Measurements from ENCODE around the gene SEPTIN5. TPM values are rescaled to one million over a fixed set of nuclear protein-coding genes. Genes with fewer than 3 reads are reported as not detected.

SEPTIN5 gene
- total and polyA plus RNA-seq, 9 of the 15 experiments (the other 6 are each of a cell fraction or from before 2014, with no cell fraction given), result 0.03 to 195 (median 119) TPM

- no peak for TF ChIP-seq ZNF449 (CRISPR knock-in tag; IDR thresholded peaks at IDR 0.05)
- no peak for TF ChIP-seq ZBTB7A (IDR thresholded peaks at IDR 0.05; ENCODE audit: borderline replicate concordance, control insufficient read depth, low read depth, low read length)
- TF ChIP-seq ZNF311 (CRISPR knock-in tag; IDR thresholded peaks at IDR 0.05), result no peak
- no peak for TF ChIP-seq RBM25 (IDR thresholded peaks at IDR 0.05; ENCODE audit: low read depth, low read length, severe bottlenecking)
- peak; percentile 92 for TF ChIP-seq EGR1 (conservative IDR thresholded peaks at IDR 0.05)
- no peak for TF ChIP-seq ZNF277 (CRISPR knock-in tag; IDR thresholded peaks at IDR 0.05; ENCODE audit: borderline replicate concordance)
- TF ChIP-seq ZNF76 (CRISPR knock-in tag; IDR thresholded peaks at IDR 0.05; ENCODE audit: borderline replicate concordance), result no peak
- no peak for TF ChIP-seq REST (IDR thresholded peaks at IDR 0.05; ENCODE audit: borderline replicate concordance)
- TF ChIP-seq REST (CRISPR knock-in tag; IDR thresholded peaks at IDR 0.05; ENCODE audit: low read depth), result no peak
- no peak for TF ChIP-seq CGGBP1 (CRISPR knock-in tag; IDR thresholded peaks at IDR 0.05)
- no peak for TF ChIP-seq MXI1 (IDR thresholded peaks at IDR 0.05; ENCODE audit: low read depth, low read length)
- TF ChIP-seq NR4A1 (CRISPR knock-in tag; IDR thresholded peaks at IDR 0.05), result no peak
- 0 out of 2 replicates have a peak, but pooled peaks have one; percentile 37 for TF ChIP-seq NR4A1 (tag; IDR thresholded peaks at IDR 0.05)
- no peak for TF ChIP-seq TCF15 (CRISPR knock-in tag; IDR thresholded peaks at IDR 0.05)
- TF ChIP-seq ZNF175 (CRISPR knock-in tag; IDR thresholded peaks at IDR 0.05; ENCODE audit: low read depth), result no peak
These were observed at the start of gene SEPTIN5 (continued) for GRCh38 chr22:19714312-19715187.
